HG03135 (cell line): ENCODE data around the gene SFT2D1.
A peak's percentile ranks its signal among the peaks of the same experiment; 100 is the strongest.

Experiments
- ATAC-seq: cut with Tn5 transposase; IDR thresholded peaks from one replicate; pipeline ENCODE4 v1.9.1; 2021; ENCODE audit warnings: mild to moderate bottlenecking, moderate library complexity; ENCODE audit not compliant: unreplicated experiment

Gene SFT2D1

DNA sequence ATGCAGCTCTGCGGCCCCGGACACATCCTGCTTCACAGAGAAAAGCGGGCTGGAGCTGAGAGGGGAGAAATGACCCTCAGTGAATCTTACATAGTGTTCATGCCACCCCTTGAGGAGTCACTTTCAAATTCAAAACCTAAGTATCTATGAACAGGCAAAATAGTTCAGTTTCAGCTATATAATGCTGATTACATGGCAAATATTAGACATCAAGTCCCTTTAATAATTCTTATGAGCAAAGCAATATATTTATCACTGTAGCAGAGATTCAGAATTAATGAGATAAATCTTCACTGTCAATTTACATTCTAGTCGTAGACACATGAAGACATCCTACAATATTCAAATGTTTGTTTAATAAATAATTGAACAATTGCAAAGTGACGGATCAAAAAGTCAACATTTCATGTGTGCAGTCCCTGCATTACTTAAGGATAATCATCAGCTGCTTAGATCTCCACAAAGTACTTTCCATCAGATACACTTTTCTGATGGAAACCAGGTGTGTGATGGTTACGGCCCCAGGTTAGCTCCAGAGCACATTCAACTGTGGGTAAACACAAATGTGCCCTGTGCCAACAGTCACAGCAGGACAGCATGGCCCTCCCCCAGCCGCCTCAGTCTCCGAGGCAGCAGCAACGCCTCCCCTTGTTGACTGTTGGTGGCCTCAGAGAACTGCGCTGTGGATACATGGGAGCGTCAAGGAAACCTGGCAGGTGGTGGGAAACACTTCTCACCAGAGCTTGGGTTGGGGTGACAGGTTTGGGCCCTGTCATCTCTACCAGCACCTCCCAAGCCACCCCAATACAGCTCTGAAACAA, 33.4 kb downstream of the SFT2D1 start:
- ATAC-seq: no peak

DNA sequence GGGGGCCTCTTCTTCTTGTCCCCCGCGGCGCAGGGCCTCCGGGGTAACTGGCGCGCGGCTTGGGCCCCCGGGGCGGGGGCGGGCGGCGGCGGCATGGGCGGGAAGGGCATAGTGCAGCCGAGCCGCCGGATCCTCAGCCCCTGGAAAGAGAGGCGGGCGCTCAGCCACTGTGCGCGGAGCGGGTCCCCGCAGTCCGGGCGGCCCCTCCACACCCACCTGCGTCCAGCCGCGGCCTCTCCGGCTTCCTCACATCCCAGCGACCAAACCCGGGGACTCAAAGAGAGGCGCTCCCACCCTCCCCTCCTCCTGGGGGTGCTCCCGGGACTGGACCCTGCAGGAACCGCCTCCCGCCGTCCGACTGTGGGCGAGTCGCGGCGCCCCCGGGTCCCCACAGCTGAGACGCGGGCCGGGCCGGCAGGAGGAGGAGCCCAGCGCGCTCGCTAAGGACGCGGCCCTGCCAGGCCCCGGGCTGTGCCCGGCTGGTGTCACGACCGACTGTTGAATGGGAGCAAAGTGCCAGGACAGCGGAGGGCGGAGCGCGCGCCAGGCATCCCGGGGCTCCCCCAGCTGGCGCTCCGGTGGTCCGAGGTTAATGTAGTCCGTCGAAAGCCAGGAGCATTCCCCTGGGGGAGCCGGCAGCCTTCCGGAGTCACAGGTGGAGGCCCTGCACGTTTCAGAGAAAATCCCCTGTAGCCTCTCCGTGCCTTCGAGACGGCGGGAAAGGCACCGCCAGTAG, 34.1 kb downstream of the SFT2D1 start, which contains the start of gene PRR18:
Gene PRR18 (minus strand): TSS at position 360 of the 736 bp plus-strand sequence. CDS start 250 bp downstream, at position 110.
- ATAC-seq: peak; percentile 41

DNA sequence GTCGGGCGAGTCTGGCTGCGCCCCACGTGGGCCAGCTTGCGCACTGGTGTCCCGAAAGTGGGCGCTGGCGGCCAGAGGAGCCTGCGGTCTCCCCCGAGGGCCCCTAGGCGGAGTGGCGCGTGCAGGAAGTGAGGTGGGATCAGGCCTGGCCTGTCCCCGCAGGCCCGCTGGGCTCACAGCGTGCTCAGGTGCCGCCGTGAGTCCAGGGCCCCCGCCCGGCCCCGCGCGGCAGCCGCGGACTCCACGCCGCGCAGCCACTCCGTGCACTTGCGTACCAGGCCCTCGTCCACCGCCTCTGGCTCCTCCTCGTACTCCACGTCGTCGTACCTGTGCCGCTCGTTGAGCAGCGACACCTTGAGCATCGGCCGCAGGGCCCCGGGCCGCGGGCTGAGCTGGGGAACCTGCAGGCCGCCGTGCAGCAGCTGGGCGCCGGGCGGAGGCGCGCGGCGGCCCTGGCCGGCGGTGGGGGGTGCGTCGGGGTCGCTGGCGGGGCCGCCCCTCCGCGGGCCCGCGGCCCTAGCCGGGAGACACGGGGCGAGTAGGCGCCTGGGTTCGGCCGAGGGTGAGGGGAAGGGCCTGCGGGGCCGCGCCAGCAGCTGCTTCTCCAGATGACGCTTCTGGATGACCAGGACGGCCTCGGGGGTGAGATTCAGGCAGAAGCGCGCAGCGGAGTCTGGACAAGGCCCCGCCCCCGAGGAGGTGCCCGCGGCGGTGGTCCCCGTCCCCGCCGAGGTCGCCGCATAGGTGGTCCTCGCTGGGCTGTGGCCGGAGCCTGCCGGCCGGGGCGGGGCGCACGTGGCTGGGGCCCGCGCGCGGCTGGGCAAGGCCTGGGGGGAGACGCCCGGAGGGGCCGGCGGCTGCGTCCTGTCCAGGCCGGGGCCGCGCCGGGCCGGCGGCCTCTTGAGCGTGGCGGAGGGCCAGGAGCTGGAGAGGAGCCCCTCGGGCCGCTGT, 35.0 kb downstream of the SFT2D1 start:
- peak; percentile 33 for ATAC-seq

DNA sequence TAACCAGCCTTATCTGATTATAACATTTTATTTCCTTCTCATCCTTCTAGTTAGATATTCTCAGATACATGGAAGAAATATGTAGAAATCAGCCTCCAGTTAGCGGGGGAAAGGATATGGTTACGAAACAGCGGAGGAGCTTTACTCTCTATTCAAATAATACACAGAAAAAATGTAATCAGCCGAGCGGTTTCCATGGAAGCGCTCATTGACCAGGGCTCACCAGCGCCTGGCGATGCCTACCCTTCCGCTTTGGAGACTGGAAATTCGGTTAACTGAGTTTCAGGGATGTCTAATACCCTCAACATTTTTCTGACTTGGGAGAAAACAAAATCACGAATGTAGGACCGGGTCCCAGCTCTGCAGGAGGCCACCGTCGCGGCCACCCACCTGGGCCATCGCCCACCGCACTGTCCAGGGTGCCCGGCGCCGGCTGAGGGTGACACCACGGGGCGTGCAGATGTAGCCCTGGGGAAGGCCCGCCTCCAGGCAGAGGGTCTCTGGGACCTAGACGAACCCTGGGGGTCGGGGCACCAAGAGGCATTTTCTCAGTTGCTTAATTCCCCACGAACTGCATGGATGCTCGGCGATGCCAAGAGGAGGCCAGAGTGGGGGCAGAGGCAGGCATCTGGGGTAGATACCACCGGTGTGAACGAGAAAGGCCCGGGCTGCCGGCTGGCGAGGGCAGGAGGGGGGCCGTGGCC, 35.8 kb downstream of the SFT2D1 start:
- no peak for ATAC-seq

DNA sequence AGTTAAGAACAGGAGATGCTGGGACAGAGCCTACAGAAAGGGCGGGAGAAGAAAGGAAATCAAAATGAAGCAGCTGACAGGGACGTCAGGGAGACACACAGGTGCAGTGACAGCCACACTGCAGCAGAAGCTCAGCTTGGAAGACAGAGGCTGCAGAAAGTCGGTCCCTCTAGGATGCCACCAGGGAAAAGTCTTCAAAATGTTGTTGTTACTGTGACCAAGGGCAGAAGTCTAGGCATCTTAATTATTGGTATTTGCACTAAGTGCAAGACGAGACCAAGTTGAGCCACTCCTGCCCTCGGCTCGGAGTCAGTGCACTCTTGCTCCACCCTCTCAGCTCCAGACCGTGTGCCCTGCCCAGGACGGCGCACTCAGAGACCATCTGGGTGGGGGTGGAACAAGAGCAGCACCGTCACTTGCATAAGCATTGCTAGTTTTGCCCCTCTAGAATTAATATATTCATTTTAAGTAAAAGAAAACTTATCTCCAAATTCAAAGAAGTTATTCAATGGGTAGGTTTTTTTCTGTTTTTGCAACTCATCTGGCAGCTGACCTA, 36.7 kb downstream of the SFT2D1 start:
- no peak for ATAC-seq

DNA sequence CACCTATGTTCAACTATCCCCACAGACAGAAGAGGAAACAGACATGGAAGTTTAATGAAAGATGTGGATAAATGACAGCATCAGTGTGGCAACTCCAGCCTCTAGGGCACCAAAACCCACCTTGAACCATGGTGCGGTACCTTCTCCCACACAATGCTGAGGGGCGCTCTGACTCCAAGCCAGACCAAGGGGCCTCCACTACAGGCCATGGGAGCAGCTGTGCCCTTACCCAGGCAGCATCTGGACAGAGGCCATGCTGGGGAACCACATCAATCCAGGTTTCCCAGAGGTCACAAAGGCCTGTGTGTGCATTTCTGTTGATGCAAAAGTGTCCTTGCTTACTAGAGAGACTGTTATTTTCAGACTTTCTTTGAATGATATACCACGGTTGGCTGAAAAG, 38.2 kb downstream of the SFT2D1 start:
- ATAC-seq: no peak

DNA sequence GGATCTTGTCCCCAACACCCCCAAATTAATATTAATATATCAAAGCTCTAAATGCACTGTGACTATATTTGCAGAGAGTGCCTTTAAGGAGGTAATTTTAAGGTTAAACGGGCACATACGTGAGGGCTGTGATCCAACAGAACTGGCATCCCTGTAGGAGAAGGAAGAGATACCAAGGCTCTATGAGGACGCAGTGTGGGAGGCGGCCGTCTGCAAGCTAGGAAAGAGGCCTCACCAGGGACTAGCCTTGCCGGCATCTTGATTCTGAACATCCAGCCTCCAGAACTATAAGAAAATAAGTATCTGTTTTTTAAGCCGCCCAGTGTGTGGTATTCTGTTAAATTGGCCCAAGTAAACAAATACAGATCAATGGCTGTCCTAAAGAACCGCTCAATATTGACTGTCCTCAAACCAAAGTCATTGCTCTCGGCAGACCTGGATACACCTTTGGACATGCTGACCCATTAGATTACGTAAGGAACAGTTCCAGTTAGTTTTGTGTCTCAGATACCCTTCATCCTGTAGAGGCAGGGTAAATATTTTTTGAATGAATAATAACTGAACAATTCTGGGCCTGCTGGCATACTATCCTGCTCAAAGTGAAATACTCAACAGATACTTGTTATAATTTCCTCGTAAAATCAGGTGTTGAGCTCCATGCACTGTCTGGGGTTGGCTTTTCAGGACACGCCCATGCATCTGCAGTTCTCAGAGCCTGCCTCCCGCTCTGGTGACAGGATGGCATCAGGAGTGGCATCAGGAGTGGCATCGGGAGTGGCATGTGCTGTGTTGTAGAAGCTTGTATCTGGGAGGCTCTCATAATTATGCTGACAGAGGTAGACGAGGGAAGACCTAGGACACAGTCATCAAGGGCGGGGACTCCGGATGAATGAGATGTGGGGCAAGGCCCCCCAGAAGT, 40.5 kb downstream of the SFT2D1 start:
- no peak for ATAC-seq

DNA sequence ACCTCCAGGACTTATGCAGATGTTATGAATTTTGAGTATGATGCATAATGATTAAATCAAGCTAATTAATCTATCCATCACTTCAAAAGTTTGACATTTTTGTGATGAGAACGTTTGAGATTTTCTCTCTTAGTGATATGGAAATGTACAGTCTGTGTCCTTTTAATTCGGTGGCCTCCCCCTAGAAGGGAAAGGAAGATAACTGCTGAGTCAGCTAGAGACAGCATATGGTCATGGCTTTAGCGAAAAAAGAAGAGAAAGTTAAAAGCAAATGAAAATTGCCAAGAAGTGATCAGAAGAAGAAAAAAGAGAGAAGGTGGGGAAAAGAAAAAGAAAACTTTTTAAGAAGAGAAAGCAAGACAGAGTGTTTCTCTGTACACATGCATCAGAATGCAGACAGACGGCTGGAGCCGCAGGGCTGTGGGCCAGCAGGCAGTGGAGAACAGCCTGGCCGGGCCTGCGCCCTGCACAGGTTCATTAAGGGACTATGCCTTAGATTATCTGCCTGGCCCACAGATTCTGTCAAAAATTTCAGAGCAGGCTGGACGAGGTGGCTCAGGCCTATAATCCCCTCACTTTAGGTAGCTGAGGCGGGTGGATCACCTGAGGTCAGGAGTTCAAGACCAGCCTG, 41.9 kb downstream of the SFT2D1 start:
- no peak for ATAC-seq

DNA sequence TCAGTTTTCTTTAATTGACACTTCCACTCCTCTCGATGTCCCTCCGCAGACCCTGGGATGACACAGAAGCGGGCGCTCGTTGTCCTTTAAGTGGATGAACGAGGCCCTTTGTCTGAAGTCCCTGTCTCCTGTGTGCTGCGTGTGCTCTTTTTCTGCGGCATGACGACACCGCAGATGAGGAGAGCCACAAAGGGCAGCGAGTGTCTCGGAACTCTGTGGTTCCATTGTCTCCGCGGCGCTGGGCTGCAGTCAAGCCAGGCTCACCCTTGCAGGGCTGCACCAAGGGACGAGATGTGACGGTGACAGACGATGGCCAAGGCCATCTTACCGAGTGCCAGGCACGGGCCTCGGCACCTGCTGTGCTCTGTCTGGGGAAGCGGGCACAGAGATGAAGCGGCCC, 44.7 kb downstream of the SFT2D1 start:
- no peak for ATAC-seq

DNA sequence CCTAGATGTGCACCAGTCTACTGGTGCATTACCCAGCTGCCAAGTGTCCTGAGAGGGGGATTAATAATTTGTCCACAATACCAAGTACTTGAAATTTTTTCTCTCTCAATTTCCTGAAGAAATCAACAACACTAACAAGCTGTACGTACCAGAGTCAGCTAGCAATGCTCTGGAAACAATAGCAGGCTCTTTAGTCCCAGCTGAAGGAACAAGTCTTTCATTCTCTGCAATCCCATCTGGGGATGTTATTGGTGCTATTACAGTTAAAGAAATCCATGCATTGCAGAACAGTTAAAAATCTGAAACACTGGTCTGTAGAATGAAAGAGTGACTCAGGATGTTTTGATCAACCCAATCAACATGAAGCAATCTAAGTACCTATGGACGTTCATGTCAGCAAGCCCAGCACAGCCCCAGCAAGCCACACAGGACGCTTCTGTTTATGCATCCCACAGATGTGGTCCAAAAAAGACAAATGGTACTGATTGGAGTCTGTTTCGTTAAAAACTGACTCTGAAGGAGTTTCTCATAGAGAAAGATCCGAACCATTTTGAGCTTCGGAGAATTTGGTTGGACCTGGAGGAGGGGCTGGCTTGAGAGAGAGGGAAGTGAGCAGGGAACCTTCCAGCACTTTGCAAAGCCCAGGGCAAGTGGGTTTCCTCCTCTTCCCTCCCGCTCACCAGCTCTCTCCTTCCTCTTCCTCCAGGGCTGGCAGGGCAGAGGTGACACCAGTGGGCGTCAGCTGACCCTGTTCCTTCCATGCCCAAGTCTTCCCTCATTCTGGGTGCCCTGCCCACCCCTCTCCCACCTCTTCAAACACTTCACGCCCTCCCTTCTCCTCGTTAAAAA, 46.1 kb downstream of the SFT2D1 start:
- no peak for ATAC-seq

DNA sequence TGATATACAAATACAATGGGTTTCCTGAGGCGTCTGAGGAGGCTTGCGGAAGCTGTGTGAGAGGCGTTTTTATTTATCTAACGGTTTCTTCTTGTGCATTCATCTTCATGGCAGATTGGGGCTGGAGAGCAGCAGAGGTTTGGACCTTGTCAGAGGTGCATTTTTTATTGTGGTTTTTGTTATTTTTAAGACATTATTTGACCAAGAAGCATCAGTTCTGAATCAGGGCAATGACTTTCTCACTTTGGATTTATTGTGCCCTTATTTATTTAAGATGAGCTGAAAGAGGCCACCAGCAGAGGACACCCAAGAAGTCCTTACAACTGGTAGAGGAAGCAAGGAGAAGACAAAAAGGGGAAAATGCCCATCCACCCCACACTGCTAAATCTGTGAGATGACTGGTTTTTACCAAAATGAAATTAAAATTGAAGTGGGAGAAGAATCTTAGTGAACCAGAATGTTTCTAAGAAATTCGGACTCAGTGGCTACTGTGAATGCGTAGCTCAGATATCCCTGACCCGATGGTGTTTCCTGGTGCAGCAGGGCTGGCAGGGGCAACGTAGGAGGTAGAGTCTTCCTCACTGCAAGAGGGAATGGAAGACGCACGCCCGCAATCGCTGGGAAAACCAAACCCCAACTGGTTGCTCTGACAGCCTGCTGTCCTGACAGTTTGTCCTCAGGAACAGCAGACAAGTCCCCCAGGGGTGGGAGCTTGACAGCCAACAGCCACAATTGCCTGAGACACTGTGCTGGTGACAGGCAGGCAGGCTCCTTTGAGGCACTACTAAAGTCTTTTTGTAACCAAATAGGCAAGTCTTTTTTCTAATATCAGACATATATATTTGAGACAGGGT, 48.4 kb downstream of the SFT2D1 start:
- ATAC-seq: no peak

DNA sequence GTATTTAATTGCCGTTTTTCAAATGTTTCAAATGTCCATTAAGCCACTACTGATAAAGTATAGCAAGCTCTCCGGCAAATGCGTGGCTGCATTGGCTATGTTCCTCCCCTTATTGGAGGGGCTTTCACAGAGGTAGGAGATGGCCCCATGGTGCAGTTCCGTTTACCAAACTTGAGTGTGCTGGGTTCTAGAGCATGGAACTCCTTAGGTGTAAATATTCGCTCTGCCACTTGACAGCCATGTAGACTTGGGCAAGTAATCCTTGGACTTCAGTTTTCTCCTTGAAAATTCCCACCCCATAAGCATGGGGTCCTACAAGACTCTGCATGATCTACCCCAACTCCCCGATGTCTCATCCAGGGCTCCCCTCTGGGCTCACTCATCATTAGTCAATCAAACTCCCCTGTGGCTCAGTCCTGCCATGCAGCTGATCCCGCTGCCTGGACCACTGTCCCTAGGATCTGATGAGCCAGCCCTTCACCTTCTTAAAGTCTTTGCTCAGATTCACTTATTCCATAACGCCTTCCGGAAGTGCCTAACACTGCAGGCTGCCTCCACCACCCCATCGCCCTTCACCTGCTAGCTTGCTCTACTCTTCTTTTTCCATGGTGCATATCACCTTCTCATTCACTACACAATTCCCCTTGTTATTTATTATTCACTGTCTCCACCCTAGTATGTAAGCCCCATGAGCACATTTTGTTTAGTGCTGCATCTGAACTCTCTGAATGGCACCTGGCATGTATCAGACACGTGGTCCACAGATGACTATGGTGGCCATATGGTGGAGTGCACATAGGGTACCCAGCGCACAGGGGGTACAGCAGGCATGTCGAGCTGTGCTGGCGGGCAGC, 52.9 kb downstream of the SFT2D1 start:
- no peak for ATAC-seq

DNA sequence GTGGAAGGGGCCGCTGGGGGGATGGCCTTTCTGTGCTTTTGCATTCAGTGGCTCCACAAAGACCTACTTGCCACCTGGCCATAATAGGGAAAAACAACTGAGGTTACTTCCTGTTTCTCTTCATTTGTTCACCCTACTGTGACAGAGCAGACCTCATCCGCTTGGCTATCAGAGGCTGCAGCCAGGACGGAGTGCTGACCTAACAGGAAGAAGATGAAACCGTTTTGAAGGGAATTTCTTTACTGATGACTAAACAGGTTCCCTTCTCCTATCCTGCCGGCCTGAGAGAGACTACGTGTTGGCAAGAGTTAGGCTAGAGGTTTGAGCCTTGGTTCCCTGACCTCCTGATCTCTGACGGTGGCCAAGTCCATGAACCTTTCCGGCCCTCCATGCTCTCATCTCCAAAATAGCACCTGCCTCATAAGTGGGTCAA, 55.5 kb downstream of the SFT2D1 start:
- ATAC-seq: peak; percentile 96

DNA sequence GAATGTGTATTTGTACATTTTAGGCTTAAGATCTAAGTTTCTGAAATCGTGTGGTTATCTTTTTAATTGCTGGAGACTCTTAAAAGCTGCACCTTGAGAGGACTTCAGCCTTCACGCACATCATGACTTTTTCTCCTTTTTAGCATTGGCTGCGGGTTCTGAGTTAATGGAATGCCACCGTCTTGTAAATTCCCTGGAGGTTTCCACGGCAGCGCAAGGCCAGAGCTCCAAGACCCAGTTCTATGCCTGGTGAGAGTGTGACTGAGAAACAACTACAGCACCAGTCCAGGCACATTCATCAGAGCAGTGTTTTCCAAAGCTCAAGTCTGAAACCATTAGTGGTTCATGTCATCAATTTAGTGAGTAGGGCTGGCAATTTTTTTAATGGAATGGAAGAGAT, 57.1 kb downstream of the SFT2D1 start:
- ATAC-seq: no peak

DNA sequence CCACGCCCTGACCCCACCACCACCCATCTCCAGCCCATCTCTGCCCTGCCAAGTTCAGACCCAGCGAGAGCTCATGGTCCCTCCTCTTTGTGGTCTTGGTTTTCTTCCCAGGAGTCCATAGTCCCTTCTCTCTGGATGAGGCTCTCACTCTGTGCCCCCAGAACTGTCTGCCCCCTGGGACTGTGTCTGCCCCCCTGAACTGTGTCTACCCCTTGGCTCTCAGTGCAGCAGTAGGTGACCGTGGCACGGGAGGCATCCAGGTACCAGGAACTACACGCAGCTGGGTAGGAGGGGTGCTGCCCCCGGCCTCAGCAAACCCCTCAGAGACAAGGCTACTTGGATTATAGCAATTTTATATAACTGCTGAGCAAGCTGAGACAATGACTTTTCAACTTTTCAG, 57.7 kb downstream of the SFT2D1 start:
- no peak for ATAC-seq
